A549 (cell line): ENCODE data around the gene NHERF1. TPM values are rescaled to one million over a fixed set of nuclear protein-coding genes. Genes with fewer than 3 reads are reported as not detected.

Experiments used
- ATAC-seq, 2 experiments: fragments of 200-7000 bp in 1 of 2; fragments of >200 bp in 1 of 2; cut with Nextera tagmentation in 1 of 2; cut with Tn5 transposase in 1 of 2; 3 replicates each; pipeline versions ENCODE4 v1.8.0 to v1.9.1; 2018 to 2020; ENCODE audit warnings: mild to moderate bottlenecking in 1 of 2, moderate library complexity in 1 of 2
- CTCF ChIA-PET: fragments of 300-600 bp; sonication (Branson Sonifier 250); formaldehyde crosslinking; extraction: SDS; loops from one replicate; lab custom pipeline; 2021; ENCODE audit warnings: antibody characterized with exemption, inconsistent platforms; lab: Yijun Ruan, JAX
- POLR2A ChIA-PET: fragments of 350-600 bp; formaldehyde crosslinking; extraction: SDS; loops from one replicate; lab custom pipeline; 2021; ENCODE audit warnings: antibody characterized with exemption, inconsistent platforms; lab: Yijun Ruan, JAX
- DNase-seq, 2 experiments: peaks; one replicate each; pipeline versions ENCODE4 v3.0.0 to v3.0.0-alpha.2; 2011 to 2016; ENCODE audit warnings: low read depth in 1 of 2, low spot score in 1 of 2
- FAIRE-seq: peaks from 2 replicates; lab custom pipeline; 2011; peaks lifted over from hg19 to GRCh38; lab: Jason Lieb, UNC
- H3K27ac ChIP-seq, 2 experiments: fragments of >200 bp; sonication (Bioruptor Twin); formaldehyde crosslinking; 3 replicates each; pipeline ENCODE4 v1.5.1; 2016 to 2017
- H3K4me1 ChIP-seq: fragments of >200 bp; sonication (Bioruptor Twin); formaldehyde crosslinking; 3 replicates; pipeline ENCODE4 v1.6.1; 2016
- H3K4me2 ChIP-seq: fragments of >200 bp; sonication (Bioruptor Twin); formaldehyde crosslinking; 3 replicates; pipeline ENCODE4 v1.6.1; 2016
- H3K4me3 ChIP-seq: fragments of >200 bp; sonication (Bioruptor Twin); formaldehyde crosslinking; 3 replicates; pipeline ENCODE4 v1.5.1; 2016
- H3K9me3 ChIP-seq: fragments of >200 bp; sonication (Bioruptor Twin); formaldehyde crosslinking; 3 replicates; pipeline ENCODE4 v1.6.1; 2016
- CBX2 ChIP-seq: fragments of 200-600 bp; sonication (generic); IDR thresholded peaks from 2 replicates; pipeline ENCODE4 v1.6.1; 2016; ENCODE audit warnings: low read depth, mild to moderate bottlenecking, borderline replicate concordance
- CHD4 ChIP-seq: fragments of 200-600 bp; sonication (generic); IDR thresholded peaks from 2 replicates; pipeline ENCODE4 v1.6.1; 2016; ENCODE audit warnings: antibody characterized with exemption, mild to moderate bottlenecking, borderline replicate concordance
- EHMT2 ChIP-seq: fragments of 200-600 bp; sonication (generic); IDR thresholded peaks from 2 replicates; pipeline ENCODE4 v1.6.1; 2016; ENCODE audit warnings: antibody characterized with exemption, low read depth, mild to moderate bottlenecking, moderate library complexity
- FOSL2 ChIP-seq, 2 experiments: fragments of 450-650 bp in 1 of 2; fragments of >200 bp in 1 of 2; sonication (Bioruptor Twin) in 1 of 2; formaldehyde crosslinking; IDR thresholded peaks; 2 replicates each; pipeline versions ENCODE4 v1.5.0 to v1.6.1; 2016 to 2020; ENCODE audit warnings: mild to moderate bottlenecking in 1 of 2, moderate library complexity in 1 of 2
- FOXS1 ChIP-seq: fragments of 250-450 bp; sonication (Bioruptor Pico); IDR thresholded peaks from 2 replicates; pipeline ENCODE4 v1.5.0; 2020; ENCODE audit warnings: mild to moderate bottlenecking, moderate library complexity
- GATA3 ChIP-seq: IDR thresholded peaks from 2 replicates; pipeline ENCODE4 v1.6.1; 2012; ENCODE audit warnings: borderline replicate concordance
- HEYL ChIP-seq: fragments of 250-450 bp; sonication (Bioruptor Pico); IDR thresholded peaks from 2 replicates; pipeline ENCODE4 v1.8.0; 2021; ENCODE audit warnings: mild to moderate bottlenecking, moderate library complexity
- HMGXB4 ChIP-seq: fragments of 250-450 bp; sonication (Bioruptor Pico); IDR thresholded peaks from 2 replicates; pipeline ENCODE4 v1.5.0; 2021; ENCODE audit warnings: mild to moderate bottlenecking, moderate library complexity, borderline replicate concordance
- HOXA7 ChIP-seq: fragments of 250-450 bp; sonication (Bioruptor Pico); IDR thresholded peaks from 2 replicates; pipeline ENCODE4 v1.5.0; 2020; ENCODE audit warnings: mild to moderate bottlenecking, moderate library complexity
- HOXB13 ChIP-seq: fragments of 250-450 bp; sonication (Bioruptor Pico); IDR thresholded peaks from 2 replicates; pipeline ENCODE4 v1.5.0; 2020; ENCODE audit warnings: low read depth, mild to moderate bottlenecking, moderate library complexity
- HOXB5 ChIP-seq: fragments of 250-450 bp; sonication (Bioruptor Pico); IDR thresholded peaks from 2 replicates; pipeline ENCODE4 v1.5.0; 2020; ENCODE audit warnings: mild to moderate bottlenecking, moderate library complexity
- JUN ChIP-seq, 2 experiments: fragments of >200 bp; sonication (Bioruptor Twin); formaldehyde crosslinking; IDR thresholded peaks; 2 replicates in 1 of 2; 3 replicates in 1 of 2; pipeline ENCODE4 v1.6.1; 2016 to 2017
- JUNB ChIP-seq: fragments of >200 bp; sonication (Bioruptor Twin); formaldehyde crosslinking; IDR thresholded peaks from 2 replicates; pipeline ENCODE4 v1.6.1; 2016
- KDM1A ChIP-seq: fragments of 200-600 bp; sonication (generic); IDR thresholded peaks from 2 replicates; pipeline ENCODE4 v1.6.1; 2016; ENCODE audit warnings: low read depth, mild to moderate bottlenecking
- MAFK ChIP-seq: fragments of 450-650 bp; IDR thresholded peaks from 2 replicates; pipeline ENCODE4 v1.6.1; 2014; ENCODE audit not compliant: partially characterized antibody
- MAZ ChIP-seq: fragments of 150-350 bp; IDR thresholded peaks from 2 replicates; pipeline ENCODE4 v1.6.1; 2014; ENCODE audit warnings: antibody characterized with exemption, low read depth, low read length, borderline replicate concordance
- NPAS2 ChIP-seq: fragments of 250-450 bp; sonication (Bioruptor Pico); IDR thresholded peaks from 2 replicates; pipeline ENCODE4 v1.8.0; 2022; ENCODE audit warnings: mild to moderate bottlenecking, moderate library complexity, borderline replicate concordance
- PBX3 ChIP-seq: IDR thresholded peaks from 2 replicates; pipeline ENCODE4 v1.6.1; 2012
- PHF8 ChIP-seq: fragments of 200-600 bp; sonication (generic); IDR thresholded peaks from 2 replicates; pipeline ENCODE4 v1.6.1; 2016; ENCODE audit warnings: low read depth, mild to moderate bottlenecking, antibody characterized with exemption, moderate library complexity, borderline replicate concordance
- POLR2A ChIP-seq: IDR thresholded peaks from 2 replicates; pipeline ENCODE4 v1.6.1; 2012; ENCODE audit warnings: mild to moderate bottlenecking, low read length
- RNF2 ChIP-seq: fragments of 200-600 bp; sonication (generic); IDR thresholded peaks from 2 replicates; pipeline ENCODE4 v1.6.1; 2016; ENCODE audit warnings: low read depth, mild to moderate bottlenecking, antibody characterized with exemption, moderate library complexity, borderline replicate concordance
- ZC3H11A ChIP-seq: fragments of 450-650 bp; IDR thresholded peaks from 2 replicates; pipeline ENCODE4 v1.6.1; 2014; ENCODE audit warnings: antibody characterized with exemption, mild to moderate bottlenecking
- ZFP36 ChIP-seq: fragments of 450-650 bp; IDR thresholded peaks from 2 replicates; pipeline ENCODE4 v1.6.1; 2014; ENCODE audit warnings: borderline replicate concordance; ENCODE audit not compliant: partially characterized antibody
- ZNF302 ChIP-seq: fragments of 250-450 bp; sonication (Bioruptor Pico); IDR thresholded peaks from 2 replicates; pipeline ENCODE4 v1.9.0; 2021; ENCODE audit warnings: inconsistent platforms, mild to moderate bottlenecking, moderate library complexity
- ZSCAN20 ChIP-seq: fragments of 250-450 bp; sonication (Bioruptor Pico); IDR thresholded peaks from 2 replicates; pipeline ENCODE4 v1.8.0; 2022; ENCODE audit warnings: mild to moderate bottlenecking, moderate library complexity
- WGBS: methylation state at CpG from one replicate; pipeline ENCODE4 v1.1.6; 2017; ENCODE audit errors: missing lambda C conversion rate; 5-methylcytosine and 5-hydroxymethylcytosine counted together
- polyA plus RNA-seq, 4 experiments: library from polyadenylated mRNA; depleted of rRNA in 3 of 4; stranded (reverse); fragments of >200 nt; fragmentation: RNase III in 1 of 4; extraction: RNeasy Plus Mini Kit Qiagen cat#74134 plus additional on column Dnase treatment in 1 of 4; gene quantifications; 2 replicates in 3 of 4; 3 replicates in 1 of 4; pipeline ENCODE4 v1.2.3, GENCODE V29; 2011 to 2017
- TF ChIP-seq, protein P1 (sequence below): fragments of 250-450 bp; sonication (Bioruptor Pico); IDR thresholded peaks from 2 replicates; pipeline ENCODE4 v1.5.0; 2020; ENCODE audit warnings: low read depth, mild to moderate bottlenecking, moderate library complexity
- TF ChIP-seq, protein P2 (sequence below): fragments of 150-350 bp; IDR thresholded peaks from 2 replicates; pipeline ENCODE4 v1.6.1; 2014; ENCODE audit warnings: low read depth, mild to moderate bottlenecking, low read length
- TF ChIP-seq, protein P3 (sequence below): IDR thresholded peaks from 2 replicates; pipeline ENCODE4 v1.6.1; 2012; ENCODE audit warnings: low read depth, borderline replicate concordance

Gene NHERF1
- polyA plus RNA-seq, 2 of the 4 experiments (the other 2 are of a cell fraction), result 41.5 to 51.5 TPM

GRCh38 chr17:74703311-74703710 lies 45.1 kb upstream of the NHERF1 start:
- no peak for ATAC-seq
- Histone ChIP-seq H3K4me2 (no peak overlapping the region), H3K4me3 (no peak overlapping the region), H3K27ac (no peak overlapping the region), H3K4me1 (no peaks in the 10 kb centered on the region), H3K9me3 (no peaks in the 10 kb centered on the region)
- TF ChIP-seq HEYL (CRISPR knock-in tag), result no peak
- TF ChIP-seq CHD4, result no peak
- TF ChIP-seq JUN (IDR thresholded peaks at IDR 0.05), result no peak
- TF ChIP-seq GATA3, result no peak
- no peak for TF ChIP-seq HOXB13 (CRISPR knock-in tag)
- no peak for TF ChIP-seq ZFP36
- no peak for TF ChIP-seq ZC3H11A
- TF ChIP-seq POLR2A, result no peak
- TF ChIP-seq RNF2, result no peak
- no peak for TF ChIP-seq ZSCAN20 (CRISPR knock-in tag)
- no peak for TF ChIP-seq FOXS1 (CRISPR knock-in tag)
- no peak for TF ChIP-seq NPAS2 (CRISPR knock-in tag)
- TF ChIP-seq PBX3, result no peak
- TF ChIP-seq FOSL2 (IDR thresholded peaks at IDR 0.05), result no peak
- TF ChIP-seq FOSL2 (CRISPR knock-in tag; IDR thresholded peaks at IDR 0.05), result no peak
- TF ChIP-seq PHF8, result no peak
- no peak for TF ChIP-seq HOXB5 (CRISPR knock-in tag)
- TF ChIP-seq, protein P1, sequence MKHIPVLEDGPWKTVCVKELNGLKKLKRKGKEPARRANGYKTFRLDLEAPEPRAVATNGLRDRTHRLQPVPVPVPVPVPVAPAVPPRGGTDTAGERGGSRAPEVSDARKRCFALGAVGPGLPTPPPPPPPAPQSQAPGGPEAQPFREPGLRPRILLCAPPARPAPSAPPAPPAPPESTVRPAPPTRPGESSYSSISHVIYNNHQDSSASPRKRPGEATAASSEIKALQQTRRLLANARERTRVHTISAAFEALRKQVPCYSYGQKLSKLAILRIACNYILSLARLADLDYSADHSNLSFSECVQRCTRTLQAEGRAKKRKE (CRISPR knock-in tag), result no peak
- no peak for TF ChIP-seq HOXA7
- no peak for TF ChIP-seq HMGXB4 (CRISPR knock-in tag)
- no peak for FAIRE-seq
- 0% methylated on average over 2 of the region's 2 CpGs for WGBS
- no peak for DNase-seq
- ChIA-PET CTCF (interaction anchor here (1.0 to 1.9 kb wide), 3 partner anchors 32 to 196 kb away, joined by 3 to 9 read pairs (median 3); no protein-coding TSS in a partner anchor), POLR2A (no interaction called here)

- DNase-seq (no peak), ATAC-seq (no peak; a peak in 1 of 6 replicates), FAIRE-seq (no peak)
- Histone ChIP-seq H3K4me1 (no peaks in the 10 kb centered on the region), H3K9me3 (no peaks in the 10 kb centered on the region), H3K27ac (no peak overlapping the region), H3K4me2 (no peak overlapping the region), H3K4me3 (no peak overlapping the region)
- WGBS, result 58% methylated on average over 8 of the region's 8 CpGs
- CTCF ChIA-PET, result interaction anchor here (0.8 to 1.5 kb wide), 4 partner anchors 11 to 138 kb away, joined by 3 to 4 read pairs (median 4); no protein-coding TSS in a partner anchor
- POLR2A ChIA-PET, result no interaction called here
- no peak for TF ChIP-seq MAZ
- TF ChIP-seq RNF2, result no peak
- no peak for TF ChIP-seq HMGXB4 (CRISPR knock-in tag)
- TF ChIP-seq ZFP36, result no peak
- TF ChIP-seq CBX2, result no peak
- TF ChIP-seq MAFK, result no peak
- no peak for TF ChIP-seq EHMT2
- TF ChIP-seq ZNF302 (CRISPR knock-in tag), result no peak
- TF ChIP-seq PBX3, result no peak
- TF ChIP-seq, protein P2, sequence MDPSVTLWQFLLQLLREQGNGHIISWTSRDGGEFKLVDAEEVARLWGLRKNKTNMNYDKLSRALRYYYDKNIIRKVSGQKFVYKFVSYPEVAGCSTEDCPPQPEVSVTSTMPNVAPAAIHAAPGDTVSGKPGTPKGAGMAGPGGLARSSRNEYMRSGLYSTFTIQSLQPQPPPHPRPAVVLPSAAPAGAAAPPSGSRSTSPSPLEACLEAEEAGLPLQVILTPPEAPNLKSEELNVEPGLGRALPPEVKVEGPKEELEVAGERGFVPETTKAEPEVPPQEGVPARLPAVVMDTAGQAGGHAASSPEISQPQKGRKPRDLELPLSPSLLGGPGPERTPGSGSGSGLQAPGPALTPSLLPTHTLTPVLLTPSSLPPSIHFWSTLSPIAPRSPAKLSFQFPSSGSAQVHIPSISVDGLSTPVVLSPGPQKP, result no peak
- TF ChIP-seq KDM1A, result no peak
- TF ChIP-seq JUNB, result no peak
- TF ChIP-seq HOXB5 (CRISPR knock-in tag), result no peak
- TF ChIP-seq, protein P3, sequence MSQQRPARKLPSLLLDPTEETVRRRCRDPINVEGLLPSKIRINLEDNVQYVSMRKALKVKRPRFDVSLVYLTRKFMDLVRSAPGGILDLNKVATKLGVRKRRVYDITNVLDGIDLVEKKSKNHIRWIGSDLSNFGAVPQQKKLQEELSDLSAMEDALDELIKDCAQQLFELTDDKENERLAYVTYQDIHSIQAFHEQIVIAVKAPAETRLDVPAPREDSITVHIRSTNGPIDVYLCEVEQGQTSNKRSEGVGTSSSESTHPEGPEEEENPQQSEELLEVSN, result no peak
Measured at GRCh38 chr17:74704544-74704943, 43.9 kb upstream of the NHERF1 start.
